ENCODE results near the gene EGLN3. TPM values are rescaled to one million over a fixed set of nuclear protein-coding genes. Genes with fewer than 3 reads are reported as not detected.

EGLN3 gene
- total RNA-seq, 2 experiments from 2014 or later = 12.7 to 13.7 TPM

DNA sequence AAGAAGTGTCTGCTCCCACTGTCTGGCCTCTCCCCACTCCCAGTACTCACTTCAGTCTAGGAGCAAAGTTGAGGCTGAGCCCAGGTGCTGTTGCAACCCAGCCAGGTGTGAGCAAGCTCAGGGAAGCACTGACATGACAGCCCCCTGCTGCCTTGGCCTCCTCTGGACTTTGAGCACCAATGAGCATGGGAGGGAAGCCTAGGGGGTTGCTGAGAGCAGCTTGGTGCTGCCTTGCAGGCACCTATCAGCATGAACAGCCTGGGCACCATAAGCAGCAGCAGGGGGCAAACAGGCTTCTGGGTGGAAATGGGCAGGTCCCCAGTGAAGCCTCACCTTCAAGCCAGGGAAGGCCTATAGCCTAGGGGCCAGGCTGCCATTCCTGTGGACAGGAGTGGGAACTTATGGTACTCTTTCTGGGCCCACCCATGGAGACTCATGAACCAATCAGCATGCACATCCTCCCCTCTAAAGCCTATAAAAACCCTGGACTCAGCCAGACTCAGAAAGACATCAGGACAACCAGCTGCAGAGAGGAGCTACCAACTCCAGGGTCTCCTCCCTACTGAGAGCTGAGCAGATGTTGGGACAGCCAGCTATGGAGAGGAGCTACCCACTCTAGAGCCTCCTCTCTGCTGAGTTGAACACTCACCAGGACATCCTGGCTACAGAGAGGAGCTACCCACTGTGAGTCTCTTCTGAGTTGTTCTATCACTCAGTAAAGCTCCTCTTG lies 49.3 kb downstream of the EGLN3 start:
- H3K4me1 Mint-ChIP-seq (ENCODE audit: low read depth) = peaks cover 5% of the 10 kb centered on the region
- H3K27me3 Mint-ChIP-seq (ENCODE audit: low read depth) = peaks cover 15% of the 10 kb centered on the region
- H3K9me3 Mint-ChIP-seq (ENCODE audit: insufficient read depth) = no peaks in the 10 kb centered on the region
- ATAC-seq (no peak), DNase-seq (no peak)
- H3K4me3 Mint-ChIP-seq = no peak overlapping the region
- ChIA-PET CTCF (no interaction called here), POLR2A (interaction anchor here (0.6 kb wide), 1 partner anchor 40 kb away, joined by 3 read pairs; no protein-coding TSS in a partner anchor)
- no peak overlapping the region for H3K27ac Mint-ChIP-seq
- no peaks in the 10 kb centered on the region for H3K36me3 Mint-ChIP-seq (ENCODE audit: low read depth)

DNA sequence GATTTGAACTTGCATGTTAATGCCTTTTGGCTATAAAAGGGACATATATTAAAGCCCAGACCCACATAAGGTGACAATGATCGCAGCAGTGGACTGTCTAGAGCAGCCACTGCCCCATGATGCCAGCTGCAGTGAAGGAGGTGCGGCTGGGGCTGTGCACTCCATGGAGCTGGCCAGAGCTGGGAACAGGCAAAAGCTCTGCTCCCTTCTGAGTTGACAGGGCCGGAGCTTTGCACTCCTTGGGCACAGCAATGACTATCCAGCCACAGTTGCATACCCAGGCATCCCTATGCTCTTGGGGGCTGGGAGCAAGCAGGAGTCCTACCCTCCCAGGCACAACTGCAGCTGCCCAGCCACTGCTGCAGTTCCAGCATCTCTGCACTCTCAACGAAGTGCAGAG lies 50.2 kb downstream of the EGLN3 start:
- peaks cover 5% of the 10 kb centered on the region for H3K4me1 Mint-ChIP-seq (ENCODE audit: low read depth)
- no peak overlapping the region for H3K27ac Mint-ChIP-seq
- peaks cover 15% of the 10 kb centered on the region for H3K27me3 Mint-ChIP-seq (ENCODE audit: low read depth)
- ChIA-PET POLR2A (interaction anchor here (0.6 kb wide), 1 partner anchor 41 kb away, joined by 3 read pairs; no protein-coding TSS in a partner anchor), CTCF (no interaction called here)
- H3K9me3 Mint-ChIP-seq (ENCODE audit: insufficient read depth) = no peaks in the 10 kb centered on the region
- no peaks in the 10 kb centered on the region for H3K36me3 Mint-ChIP-seq (ENCODE audit: low read depth)
- ATAC-seq (no peak), DNase-seq (no peak)
- no peak overlapping the region for H3K4me3 Mint-ChIP-seq

GRCh38 chr14:33899723-33900341 lies 51.0 kb downstream of the EGLN3 start:
- Mint-ChIP-seq H3K27ac (no peak overlapping the region), H3K36me3 (ENCODE audit: low read depth) (no peaks in the 10 kb centered on the region), H3K4me1 (ENCODE audit: low read depth) (peaks cover 5% of the 10 kb centered on the region), H3K4me3 (no peak overlapping the region), H3K9me3 (ENCODE audit: insufficient read depth) (no peaks in the 10 kb centered on the region), H3K27me3 (ENCODE audit: low read depth) (peaks cover 12% of the 10 kb centered on the region)
- ChIA-PET POLR2A (no interaction called here), CTCF (no interaction called here)
- ATAC-seq = no peak
- no peak for DNase-seq

DNA sequence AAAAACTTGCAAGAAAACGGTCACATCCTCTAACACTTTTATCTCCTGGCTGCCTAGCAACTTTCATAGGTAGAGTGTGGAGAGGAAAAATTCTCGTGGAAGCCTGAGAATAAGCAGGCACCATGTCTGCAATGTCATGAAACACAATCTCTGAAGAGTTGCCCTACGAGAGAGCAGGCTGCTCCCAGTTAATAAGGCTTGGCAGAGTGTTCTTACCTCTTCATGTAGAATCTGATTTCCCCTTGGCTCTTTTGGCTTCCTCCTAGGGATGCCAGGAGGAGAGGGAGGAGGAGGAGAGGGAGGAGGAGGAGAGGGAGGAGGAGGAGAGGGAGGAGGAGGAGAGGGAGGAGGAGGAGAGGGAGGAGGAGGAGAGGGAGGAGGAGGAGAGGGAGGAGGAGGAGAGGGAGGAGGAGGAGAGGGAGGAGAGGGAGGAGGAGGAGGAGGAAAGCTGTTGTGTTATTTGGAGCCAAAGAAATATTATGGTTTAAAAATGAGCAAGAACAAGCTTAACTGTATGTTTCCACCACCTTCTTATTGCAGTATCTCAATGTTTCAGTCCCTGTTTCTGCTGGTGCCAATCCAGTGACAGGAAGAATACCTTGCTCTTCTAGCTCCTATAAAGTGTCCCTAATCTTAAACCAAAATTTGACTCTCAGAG lies 52.9 kb downstream of the EGLN3 start:
- no peak overlapping the region for H3K27ac Mint-ChIP-seq
- no peak overlapping the region for H3K4me3 Mint-ChIP-seq
- CTCF ChIA-PET = no interaction called here
- H3K4me1 Mint-ChIP-seq (ENCODE audit: low read depth) = peaks cover under 1% of the 10 kb centered on the region
- DNase-seq (no peak), ATAC-seq (no peak)
- POLR2A ChIA-PET = no interaction called here
- no peaks in the 10 kb centered on the region for H3K36me3 Mint-ChIP-seq (ENCODE audit: low read depth)
- H3K27me3 Mint-ChIP-seq (ENCODE audit: low read depth) = peaks cover 7% of the 10 kb centered on the region
- peaks cover 7% of the 10 kb centered on the region for H3K9me3 Mint-ChIP-seq (ENCODE audit: insufficient read depth)

GRCh38 chr14:33897382-33897781 lies 53.5 kb downstream of the EGLN3 start:
- H3K4me3 Mint-ChIP-seq = no peak overlapping the region
- ChIA-PET CTCF (no interaction called here), POLR2A (no interaction called here)
- no peak overlapping the region for H3K27ac Mint-ChIP-seq
- no peaks in the 10 kb centered on the region for H3K4me1 Mint-ChIP-seq (ENCODE audit: low read depth)
- DNase-seq (no peak), ATAC-seq (no peak)
- no peaks in the 10 kb centered on the region for H3K36me3 Mint-ChIP-seq (ENCODE audit: low read depth)
- peaks cover 7% of the 10 kb centered on the region for H3K27me3 Mint-ChIP-seq (ENCODE audit: low read depth)
- peaks cover 7% of the 10 kb centered on the region for H3K9me3 Mint-ChIP-seq (ENCODE audit: insufficient read depth)

DNA sequence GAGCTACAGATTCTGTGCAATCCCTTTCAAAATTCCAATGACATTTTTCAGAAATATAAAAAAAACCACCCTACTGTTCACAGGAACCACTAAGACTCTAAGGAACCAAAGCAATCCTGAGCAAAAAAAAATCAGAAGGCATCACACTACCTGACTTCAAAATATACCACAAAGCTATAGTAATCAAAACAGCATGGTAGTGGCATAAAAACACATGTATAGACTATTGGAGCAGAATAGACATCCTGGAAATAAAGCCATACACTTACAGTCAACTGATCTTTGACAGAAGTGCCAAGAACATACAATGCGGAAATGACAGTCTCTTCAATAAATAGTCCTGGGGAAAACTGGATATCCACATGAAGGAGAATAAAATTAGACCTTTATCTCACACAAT lies 56.5 kb downstream of the EGLN3 start:
- no peaks in the 10 kb centered on the region for H3K36me3 Mint-ChIP-seq (ENCODE audit: low read depth)
- no peak for DNase-seq
- no peak for ATAC-seq
- no peak overlapping the region for H3K27ac Mint-ChIP-seq
- peaks cover 6% of the 10 kb centered on the region for H3K4me1 Mint-ChIP-seq (ENCODE audit: low read depth)
- H3K27me3 Mint-ChIP-seq (ENCODE audit: low read depth) = peaks cover 7% of the 10 kb centered on the region
- CTCF ChIA-PET = no interaction called here
- peaks cover 7% of the 10 kb centered on the region for H3K9me3 Mint-ChIP-seq (ENCODE audit: insufficient read depth)
- POLR2A ChIA-PET = no interaction called here
- no peak overlapping the region for H3K4me3 Mint-ChIP-seq

GRCh38 chr14:33891700-33892099 lies 59.2 kb downstream of the EGLN3 start:
- CTCF ChIA-PET = no interaction called here
- ATAC-seq = no peak

DNA sequence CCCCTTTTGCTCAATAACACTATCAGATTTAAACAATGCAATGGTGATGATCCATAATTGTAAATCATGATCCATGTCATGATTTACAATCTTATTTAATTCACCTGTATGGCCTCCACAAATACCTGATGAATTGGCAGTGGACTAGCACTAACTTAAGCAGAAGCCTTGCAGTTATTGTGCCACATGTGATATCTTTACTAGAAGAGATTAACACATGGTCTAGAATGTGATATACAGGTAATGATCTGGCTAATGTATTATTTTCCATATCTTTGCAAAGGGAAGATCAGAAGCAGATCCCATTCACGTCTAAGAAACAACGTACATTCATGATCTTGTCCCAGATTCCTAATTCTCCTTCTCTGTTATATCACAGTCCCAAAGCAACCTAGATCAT lies 66.0 kb downstream of the EGLN3 start:
- CTCF ChIA-PET = interaction anchor here (0.9 kb wide), 1 partner anchor 44 kb away, joined by 4 read pairs; no protein-coding TSS in a partner anchor

More at GRCh38 chr14:33891700-33892099, 59.2 kb downstream of the EGLN3 start:
- POLR2A ChIA-PET = no interaction called here
- Mint-ChIP-seq H3K36me3 (ENCODE audit: low read depth) (no peaks in the 10 kb centered on the region), H3K27me3 (ENCODE audit: low read depth) (peaks cover 7% of the 10 kb centered on the region), H3K27ac (no peak overlapping the region), H3K4me1 (ENCODE audit: low read depth) (peaks cover 6% of the 10 kb centered on the region), H3K4me3 (no peak overlapping the region), H3K9me3 (ENCODE audit: insufficient read depth) (peaks cover 7% of the 10 kb centered on the region)
- DNase-seq = no peak

DNA sequence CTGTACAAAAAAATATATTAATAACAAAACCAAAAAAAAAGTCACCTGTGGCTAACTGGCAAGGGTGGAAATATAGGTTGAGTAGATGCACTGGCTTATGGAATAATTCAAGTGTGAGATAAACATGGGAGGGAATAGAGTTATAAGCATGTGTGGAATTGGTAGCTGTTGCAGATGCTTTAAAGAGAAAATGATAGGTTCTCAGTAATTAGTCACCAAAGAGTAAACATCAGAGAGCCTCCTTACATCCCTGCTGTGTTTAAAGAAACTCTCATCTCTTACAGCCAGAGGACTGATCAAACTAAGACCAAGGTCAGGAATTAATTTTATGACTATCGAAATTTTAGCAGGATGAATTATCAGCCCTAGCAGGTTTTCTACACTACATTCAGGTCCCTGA lies 70.5 kb downstream of the EGLN3 start:
- Mint-ChIP-seq H3K27me3 (ENCODE audit: low read depth) (no peaks in the 10 kb centered on the region), H3K4me1 (ENCODE audit: low read depth) (no peaks in the 10 kb centered on the region), H3K36me3 (ENCODE audit: low read depth) (peaks cover 6% of the 10 kb centered on the region), H3K9me3 (ENCODE audit: insufficient read depth) (peaks cover 36% of the 10 kb centered on the region), H3K27ac (no peak overlapping the region), H3K4me3 (no peak overlapping the region)
- DNase-seq (no peak), ATAC-seq (no peak)
- POLR2A ChIA-PET = interaction anchor here (0.7 kb wide), 1 partner anchor 391 kb away, joined by 5 read pairs; no protein-coding TSS in a partner anchor
- CTCF ChIA-PET = no interaction called here

More for the DNA sequence above, 66.0 kb downstream of the EGLN3 start:
- no peak for ATAC-seq
- POLR2A ChIA-PET = no interaction called here
- Mint-ChIP-seq H3K4me1 (ENCODE audit: low read depth) (no peaks in the 10 kb centered on the region), H3K27ac (no peak overlapping the region), H3K36me3 (ENCODE audit: low read depth) (no peaks in the 10 kb centered on the region), H3K27me3 (ENCODE audit: low read depth) (no peaks in the 10 kb centered on the region), H3K4me3 (no peak overlapping the region), H3K9me3 (ENCODE audit: insufficient read depth) (peaks cover 10% of the 10 kb centered on the region)
- DNase-seq = no peak

DNA sequence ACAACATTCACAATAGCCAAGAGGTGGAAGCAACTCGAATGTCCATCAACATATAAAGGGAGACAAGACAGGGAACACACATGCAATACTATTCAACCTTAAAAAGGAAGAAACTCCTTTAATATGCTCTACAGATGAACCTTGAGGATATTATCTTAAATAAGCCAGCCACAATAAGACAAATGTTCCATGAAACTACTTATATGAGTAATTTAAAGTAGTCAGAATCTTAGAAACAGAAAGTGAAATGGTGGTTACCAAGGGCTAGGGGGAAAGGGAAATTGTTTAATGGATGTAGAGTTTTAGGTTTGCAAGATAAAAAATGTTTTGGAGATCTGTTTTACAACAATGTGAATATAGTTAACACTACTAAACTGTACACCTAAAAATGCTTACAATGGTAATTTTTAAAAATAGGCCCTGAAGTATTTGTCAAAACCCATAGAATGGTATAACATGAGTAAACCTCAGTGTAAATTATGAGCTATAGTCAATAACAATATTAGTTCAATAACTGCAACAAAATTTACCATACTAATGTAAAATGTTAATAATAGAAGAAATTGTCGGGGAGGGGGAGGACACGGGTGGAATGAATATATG lies 71.1 kb downstream of the EGLN3 start:
- Mint-ChIP-seq H3K9me3 (ENCODE audit: insufficient read depth) (peaks cover 37% of the 10 kb centered on the region), H3K27me3 (ENCODE audit: low read depth) (no peaks in the 10 kb centered on the region), H3K4me3 (no peak overlapping the region), H3K27ac (no peak overlapping the region), H3K4me1 (ENCODE audit: low read depth) (no peaks in the 10 kb centered on the region), H3K36me3 (ENCODE audit: low read depth) (peaks cover 6% of the 10 kb centered on the region)
- ATAC-seq (no peak), DNase-seq (no peak)
- POLR2A ChIA-PET = interaction anchor here (0.7 kb wide), 1 partner anchor 392 kb away, joined by 5 read pairs; no protein-coding TSS in a partner anchor
- CTCF ChIA-PET = no interaction called here

DNA sequence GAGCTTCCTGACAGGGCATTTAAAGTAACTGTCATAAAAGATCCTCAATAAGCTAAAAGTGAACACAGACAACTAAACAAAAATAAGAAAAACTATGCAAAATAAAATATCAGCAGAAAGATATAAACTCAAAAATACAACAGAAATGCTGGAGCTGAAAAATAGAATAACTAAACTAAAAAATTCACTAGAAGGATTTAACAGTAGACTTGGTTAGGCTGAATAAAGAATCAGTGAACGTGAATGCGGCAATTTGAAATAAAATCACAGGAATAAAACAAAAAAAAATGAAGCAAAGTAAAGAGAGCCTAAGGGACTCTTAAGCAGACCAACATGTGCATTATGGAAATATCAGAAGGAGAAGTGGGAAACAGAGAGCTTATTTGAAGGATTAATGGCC lies 74.6 kb downstream of the EGLN3 start:
- H3K4me3 Mint-ChIP-seq = no peak overlapping the region
- peaks cover 6% of the 10 kb centered on the region for H3K36me3 Mint-ChIP-seq (ENCODE audit: low read depth)
- ChIA-PET POLR2A (no interaction called here), CTCF (no interaction called here)
- H3K9me3 Mint-ChIP-seq (ENCODE audit: insufficient read depth) = peaks cover 42% of the 10 kb centered on the region
- no peak overlapping the region for H3K27ac Mint-ChIP-seq
- DNase-seq = no peak
- H3K4me1 Mint-ChIP-seq (ENCODE audit: low read depth) = no peaks in the 10 kb centered on the region
- H3K27me3 Mint-ChIP-seq (ENCODE audit: low read depth) = no peaks in the 10 kb centered on the region
- no peak for ATAC-seq

Data from activated CD8-positive, alpha-beta T cell treated with anti-CD3 and anti-CD28 coated beads, Interleukin-2, amount 10 ng/mL, durations not matched to agents 7 days and 5 days (primary cell).